ENCODE data around the gene SLC25A23. TPM values are rescaled to one million over a fixed set of nuclear protein-coding genes. Genes with fewer than 3 reads are reported as not detected.

The SLC25A23 gene
- total RNA-seq, 1 donor from 2014 or later, result 20.3 TPM

GRCh38 chr19:6392221-6393073 lies 67.1 kb downstream of the SLC25A23 start:
- Mint-ChIP-seq H3K27ac (peak overlapping the region; percentile 97), H3K36me3 (ENCODE audit: low read depth) (peaks cover 27% of the 10 kb centered on the region), H3K9me3 (no peaks in the 10 kb centered on the region), H3K4me3 (peak overlapping the region; percentile 98), H3K4me1 (ENCODE audit: low read depth) (peaks cover 29% of the 10 kb centered on the region), H3K27me3 (ENCODE audit: insufficient read depth) (no peaks in the 10 kb centered on the region)
- intact Hi-C loops (cut with micrococcal nuclease), result loop anchor here (1.0 to 2.0 kb wide), 7 partner anchors 19 to 471 kb away; partner anchors contain the start of gene CLPP
- no peak for DNase-seq (ENCODE audit: low spot score)

Other genes starting within 250 kb of the SLC25A23 start
- 71.6 and 77.4 TPM in 2 replicates for gene MLLT1, start 179.8 kb downstream of the SLC25A23 start, total RNA-seq
- gene ACER1, start 126.2 kb downstream of the SLC25A23 start, total RNA-seq, result 0.24 TPM in 1 of 2 replicates, not detected in the other
- gene CLPP, start 98.3 kb downstream of the SLC25A23 start, total RNA-seq, result 180 and 201 TPM in 2 replicates
- 24.8 and 27.1 TPM in 2 replicates for gene ALKBH7, start 87.0 kb downstream of the SLC25A23 start, total RNA-seq
- gene PSPN, start 83.9 kb downstream of the SLC25A23 start, total RNA-seq, result 1.3 and 1.6 TPM in 2 replicates
- 62.9 and 65.5 TPM in 2 replicates for gene GTF2F1, start 66.6 kb downstream of the SLC25A23 start, total RNA-seq
- 415 and 424 TPM in 2 replicates for gene KHSRP, start 35.0 kb downstream of the SLC25A23 start, total RNA-seq
- 0.24 and 0.31 TPM in 2 replicates for gene SLC25A41, start 26.0 kb downstream of the SLC25A23 start, total RNA-seq
- gene CRB3, start 4.5 kb upstream of the SLC25A23 start, total RNA-seq, result 0.29 and 0.39 TPM in 2 replicates
- 68.4 and 75.6 TPM in 2 replicates for gene DENND1C, start 22.0 kb upstream of the SLC25A23 start, total RNA-seq
- gene TUBB4A, start 42.5 kb upstream of the SLC25A23 start, total RNA-seq, result 2.3 and 3.0 TPM in 2 replicates
- 8.0 and 9.7 TPM in 2 replicates for gene TNFSF9, start 71.2 kb upstream of the SLC25A23 start, total RNA-seq
- 55.4 and 61.6 TPM in 2 replicates for gene CD70, start 131.4 kb upstream of the SLC25A23 start, total RNA-seq
- 155 TPM in 2 replicates for gene TNFSF14, start 210.4 kb upstream of the SLC25A23 start, total RNA-seq